Peyer's patch (tissue), 4 donors: ENCODE data around the gene NDUFAF5. TPM values are rescaled to one million over a fixed set of nuclear protein-coding genes. Genes with fewer than 3 reads are reported as not detected.

Experiments
- DNase-seq, 3 donors: peaks; one replicate each; pipeline ENCODE4 v3.0.0-alpha.2; 2017 to 2019
- H3K27ac ChIP-seq, 4 donors: fragments of 200-600 bp; sonication (generic); one replicate each; pipeline ENCODE4 v1.5.1; 2016 to 2019
- H3K27me3 ChIP-seq, 2 donors: fragments of 200-600 bp; sonication (generic); one replicate each; pipeline ENCODE4 v1.5.1; 2019
- H3K36me3 ChIP-seq, 3 donors: fragments of 200-600 bp; sonication (generic); one replicate each; pipeline ENCODE4 v1.5.1; 2016 to 2019
- H3K4me1 ChIP-seq, 4 donors: fragments of 200-600 bp; sonication (generic); one replicate each; pipeline ENCODE4 v1.5.1; 2016 to 2019
- H3K4me3 ChIP-seq, 4 donors: fragments of 200-600 bp; sonication (generic); 1 replicate in 3 of 4; 2 replicates in 1 of 4; pipeline ENCODE4 v1.5.1; 2016 to 2019; ENCODE audit warnings: mild to moderate bottlenecking in 1 of 4
- H3K9me3 ChIP-seq, 4 donors: fragments of 200-600 bp; sonication (generic); one replicate each; pipeline ENCODE4 v1.5.1; 2016 to 2019; ENCODE audit warnings: mild to moderate bottlenecking in 1 of 4
- CTCF ChIP-seq, 6 experiments: fragments of 450-650 bp in 4 of 6; fragments of 200-600 bp in 2 of 6; sonication (generic) in 1 of 6; IDR thresholded peaks; one replicate each; pipeline ENCODE4 v1.5.1; 2017 to 2019; ENCODE audit warnings: antibody characterized with exemption in 6 of 6, mild to moderate bottlenecking in 3 of 6, moderate library complexity in 1 of 6
- POLR2A ChIP-seq, 2 donors: fragments of 450-650 bp; IDR thresholded peaks; one replicate each; pipeline ENCODE4 v1.5.1; 2017; ENCODE audit warnings: antibody characterized with exemption in 2 of 2, mild to moderate bottlenecking in 2 of 2, moderate library complexity in 2 of 2
- total RNA-seq, 4 donors: library from RNA; depleted of rRNA; stranded (reverse); fragments of >200 nt; gene quantifications; one replicate each; pipeline ENCODE4 v1.1.0, GENCODE V29; 2016

The NDUFAF5 gene
- total RNA-seq, 4 donors from 2014 or later = 15.4 to 25.4 (median 23.0) TPM

DNA sequence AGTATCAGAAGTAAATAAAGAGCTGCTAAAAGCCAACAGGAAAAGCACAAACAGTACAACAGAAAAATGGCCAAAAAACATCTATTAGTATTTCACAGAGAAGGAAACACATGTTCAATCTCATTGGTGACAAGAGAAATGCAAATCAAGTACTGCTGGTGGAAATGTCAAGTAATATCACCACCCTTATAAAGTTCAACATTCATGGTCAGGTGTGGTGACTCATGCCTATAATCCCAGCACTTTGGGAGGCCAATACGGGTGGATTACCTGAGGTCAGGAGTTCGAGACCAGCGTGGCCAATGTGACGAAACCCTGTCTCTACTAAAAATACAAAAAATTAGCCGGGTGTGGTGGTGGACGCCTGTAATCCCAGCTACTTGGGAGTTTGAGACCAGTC, 42.9 kb upstream of the NDUFAF5 start:
- Histone ChIP-seq H3K9me3 (no peaks in the 10 kb centered on the region), H3K4me1 (no peaks in the 10 kb centered on the region), H3K4me3 (no peak overlapping the region), H3K36me3 (no peaks in the 10 kb centered on the region), H3K27me3 (no peaks in the 10 kb centered on the region), H3K27ac (no peak overlapping the region)
- TF ChIP-seq POLR2A (IDR thresholded peaks at IDR 0.05) = no peak
- no peak for TF ChIP-seq CTCF (IDR thresholded peaks at IDR 0.05)
- DNase-seq = no peak

GRCh38 chr20:13744352-13744751, 40.5 kb upstream of the NDUFAF5 start:
- H3K27me3 ChIP-seq = no peaks in the 10 kb centered on the region
- no peak for DNase-seq
- no peak overlapping the region for H3K4me3 ChIP-seq
- no peaks in the 10 kb centered on the region for H3K4me1 ChIP-seq
- H3K9me3 ChIP-seq = no peaks in the 10 kb centered on the region
- no peak overlapping the region for H3K27ac ChIP-seq
- TF ChIP-seq CTCF (IDR thresholded peaks at IDR 0.05) (no peak), POLR2A (IDR thresholded peaks at IDR 0.05) (no peak)
- H3K36me3 ChIP-seq = no peaks in the 10 kb centered on the region

- DNase-seq = no peak
- TF ChIP-seq POLR2A (IDR thresholded peaks at IDR 0.05) = no peak
- no peak for TF ChIP-seq CTCF (IDR thresholded peaks at IDR 0.05)
- Histone ChIP-seq H3K27me3 (no peaks in the 10 kb centered on the region), H3K27ac (no peak overlapping the region), H3K9me3 (no peaks in the 10 kb centered on the region), H3K4me1 (no peaks in the 10 kb centered on the region), H3K4me3 (no peak overlapping the region), H3K36me3 (no peaks in the 10 kb centered on the region)
Measured at GRCh38 chr20:13745784-13746183, 39.0 kb upstream of the NDUFAF5 start.

DNA sequence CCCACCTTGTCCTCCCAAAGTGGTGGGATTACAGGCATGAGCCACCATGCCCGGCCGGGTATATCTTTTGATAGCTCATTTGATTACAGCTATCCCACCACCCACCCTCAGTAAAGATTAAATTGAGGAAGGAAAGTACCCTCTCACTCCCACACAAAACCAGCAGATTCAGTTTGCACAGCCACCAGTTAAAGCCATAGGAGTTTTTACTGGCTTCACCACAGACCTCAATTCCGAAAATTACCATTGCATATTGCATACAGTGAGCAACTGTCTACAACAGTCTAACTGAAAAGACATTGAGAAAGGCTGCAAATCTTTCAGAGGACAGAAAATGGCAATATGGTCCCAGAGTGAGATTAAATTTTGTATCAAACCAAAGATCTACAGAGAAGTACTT, 35.0 kb upstream of the NDUFAF5 start:
- Histone ChIP-seq H3K4me1 (no peaks in the 10 kb centered on the region), H3K27me3 (no peaks in the 10 kb centered on the region), H3K9me3 (no peaks in the 10 kb centered on the region), H3K36me3 (no peaks in the 10 kb centered on the region), H3K4me3 (no peak overlapping the region), H3K27ac (no peak overlapping the region)
- no peak for TF ChIP-seq CTCF (IDR thresholded peaks at IDR 0.05)
- TF ChIP-seq POLR2A (IDR thresholded peaks at IDR 0.05) = no peak
- no peak for DNase-seq

GRCh38 chr20:13753436-13754036, 31.3 kb upstream of the NDUFAF5 start:
- DNase-seq = no peak
- no peaks in the 10 kb centered on the region for H3K9me3 ChIP-seq
- no peak overlapping the region for H3K4me3 ChIP-seq
- no peaks in the 10 kb centered on the region for H3K4me1 ChIP-seq
- H3K27ac ChIP-seq = no peak overlapping the region
- H3K27me3 ChIP-seq = no peaks in the 10 kb centered on the region
- TF ChIP-seq POLR2A (IDR thresholded peaks at IDR 0.05) = no peak
- no peak for TF ChIP-seq CTCF (IDR thresholded peaks at IDR 0.05)
- no peaks in the 10 kb centered on the region for H3K36me3 ChIP-seq

- H3K4me1 ChIP-seq = no peaks in the 10 kb centered on the region
- TF ChIP-seq POLR2A (IDR thresholded peaks at IDR 0.05) (no peak), CTCF (IDR thresholded peaks at IDR 0.05) (no peak)
Measured at GRCh38 chr20:13755809-13756208, 29.0 kb upstream of the NDUFAF5 start.

More at GRCh38 chr20:13755809-13756208, 29.0 kb upstream of the NDUFAF5 start:
- no peak for DNase-seq
- Histone ChIP-seq H3K27me3 (no peaks in the 10 kb centered on the region), H3K27ac (no peak overlapping the region), H3K36me3 (no peaks in the 10 kb centered on the region), H3K9me3 (no peaks in the 10 kb centered on the region), H3K4me3 (no peak overlapping the region)
